ENCODE results near the gene AFF4.

DNA sequence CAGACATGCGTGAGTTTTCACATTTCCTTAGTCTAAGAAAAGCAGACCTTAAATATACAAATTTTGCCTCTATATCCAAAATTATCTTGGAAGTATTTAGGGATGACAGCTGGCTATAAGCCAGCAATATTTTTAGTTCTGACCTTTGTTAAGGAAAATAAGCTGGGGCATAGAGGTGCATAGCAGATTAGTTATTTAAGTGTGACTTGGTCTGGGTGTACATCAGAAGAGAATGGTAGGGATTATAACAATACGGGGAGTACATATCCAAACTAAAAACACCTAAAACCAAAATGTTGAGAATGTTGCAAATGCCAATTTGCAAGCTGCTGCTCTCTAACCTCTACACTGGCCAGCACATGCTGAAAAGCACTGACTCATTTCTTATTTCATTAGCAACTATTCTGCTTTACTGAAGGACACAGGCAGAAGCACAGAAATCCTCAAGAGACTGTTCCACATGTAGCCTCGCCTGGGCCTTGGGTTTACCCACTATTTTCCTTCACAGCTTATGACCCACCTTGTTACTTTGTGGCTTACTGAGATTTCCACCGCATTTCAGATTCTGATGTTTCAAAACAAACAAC is 67.6 kb downstream of the AFF4 start:
- no peak for TF ChIP-seq MXI1 (IDR thresholded peaks at IDR 0.05; ENCODE audit: borderline replicate concordance, low read depth, low read length)
- TF ChIP-seq, protein P1, sequence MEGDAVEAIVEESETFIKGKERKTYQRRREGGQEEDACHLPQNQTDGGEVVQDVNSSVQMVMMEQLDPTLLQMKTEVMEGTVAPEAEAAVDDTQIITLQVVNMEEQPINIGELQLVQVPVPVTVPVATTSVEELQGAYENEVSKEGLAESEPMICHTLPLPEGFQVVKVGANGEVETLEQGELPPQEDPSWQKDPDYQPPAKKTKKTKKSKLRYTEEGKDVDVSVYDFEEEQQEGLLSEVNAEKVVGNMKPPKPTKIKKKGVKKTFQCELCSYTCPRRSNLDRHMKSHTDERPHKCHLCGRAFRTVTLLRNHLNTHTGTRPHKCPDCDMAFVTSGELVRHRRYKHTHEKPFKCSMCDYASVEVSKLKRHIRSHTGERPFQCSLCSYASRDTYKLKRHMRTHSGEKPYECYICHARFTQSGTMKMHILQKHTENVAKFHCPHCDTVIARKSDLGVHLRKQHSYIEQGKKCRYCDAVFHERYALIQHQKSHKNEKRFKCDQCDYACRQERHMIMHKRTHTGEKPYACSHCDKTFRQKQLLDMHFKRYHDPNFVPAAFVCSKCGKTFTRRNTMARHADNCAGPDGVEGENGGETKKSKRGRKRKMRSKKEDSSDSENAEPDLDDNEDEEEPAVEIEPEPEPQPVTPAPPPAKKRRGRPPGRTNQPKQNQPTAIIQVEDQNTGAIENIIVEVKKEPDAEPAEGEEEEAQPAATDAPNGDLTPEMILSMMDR (conservative IDR thresholded peaks at IDR 0.05; ENCODE audit: low read depth, low read length), result no peak
